GM21423 (cell line): ENCODE measurements around the gene NARS2.
"Not testable (repeated sequence)": the region's sequence is repeated elsewhere in the genome, so short reads cannot be mapped to it uniquely, and the experiment has no call there.

Experiments
- ATAC-seq: cut with Tn5 transposase; IDR thresholded peaks from one replicate; pipeline ENCODE4 v1.9.1; 2021; ENCODE audit warnings: mild to moderate bottlenecking, moderate library complexity; ENCODE audit not compliant: unreplicated experiment

Gene NARS2

GRCh38 chr11:78577495-78577894 lies 2.8 kb upstream of the NARS2 start:
- no peak for ATAC-seq

DNA sequence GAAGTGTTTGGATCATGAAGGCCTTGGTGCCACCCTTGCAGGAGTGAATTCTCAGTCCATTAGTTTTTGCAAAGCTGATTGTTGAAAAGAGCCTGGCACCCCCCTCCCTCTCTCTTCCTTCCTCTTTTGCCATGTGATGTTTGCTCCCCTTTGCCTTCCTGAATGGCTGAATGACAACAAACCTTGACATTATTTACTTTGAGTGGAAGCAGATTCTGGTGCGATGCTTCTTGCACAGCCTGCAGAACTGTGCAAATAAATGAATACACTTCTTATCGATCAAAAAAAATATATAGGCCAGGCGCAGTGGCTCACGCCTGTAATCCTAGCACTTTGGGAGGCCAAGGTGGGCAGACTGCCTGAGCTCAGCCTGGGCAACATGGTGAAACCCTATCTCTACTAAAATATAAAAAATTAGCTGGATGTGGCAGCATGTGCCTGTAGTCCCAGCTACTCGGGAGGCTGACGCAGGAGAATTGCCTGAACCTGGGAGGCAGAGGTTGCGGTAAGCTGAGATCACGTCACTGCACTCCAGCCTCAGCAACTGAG lies 2.0 kb upstream of the NARS2 start:
- ATAC-seq = no peak

GRCh38 chr11:78575478-78575877 lies 814 bp upstream of the NARS2 start:
- no peak for ATAC-seq

DNA sequence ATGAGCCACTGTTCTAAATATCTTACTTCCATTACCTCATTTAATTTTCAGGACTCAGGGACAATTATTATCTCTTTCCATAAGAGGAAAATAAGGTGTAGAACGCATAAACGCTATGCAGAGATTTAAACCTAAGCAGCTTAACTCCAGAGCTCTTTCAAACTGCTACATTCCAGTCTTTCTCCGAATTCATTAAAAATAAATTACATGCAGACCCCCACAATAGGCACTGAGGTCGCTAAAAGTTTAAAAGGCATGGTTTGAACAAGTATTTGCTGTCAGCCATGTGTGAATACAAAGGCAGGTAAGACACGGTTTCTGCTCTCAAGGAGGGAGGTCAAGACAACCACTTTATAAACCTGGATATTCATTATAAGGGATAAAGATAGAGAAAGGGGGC lies 983 bp downstream of the NARS2 start:
- ATAC-seq = no peak

DNA sequence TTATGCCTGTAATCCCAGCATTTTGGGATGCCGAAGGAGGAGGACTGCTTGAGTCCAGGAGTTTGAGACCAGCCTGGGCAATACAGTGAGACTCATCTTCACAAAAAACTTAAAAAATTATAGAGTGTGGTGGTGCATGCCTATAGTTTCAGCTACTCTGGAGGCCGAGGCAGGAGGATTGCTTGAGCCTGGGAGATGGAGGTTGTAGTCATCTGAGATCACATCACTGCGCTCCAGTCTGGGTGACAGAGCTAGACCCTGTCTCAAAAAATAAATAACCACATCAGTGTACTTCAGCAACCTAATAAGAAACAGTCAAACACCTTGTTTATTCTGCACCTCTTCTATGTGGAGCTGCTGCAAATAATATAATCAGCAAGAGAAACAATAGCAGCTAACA lies 1.4 kb downstream of the NARS2 start:
- ATAC-seq = no peak

- ATAC-seq = no peak
These were observed 2.3 kb downstream of the NARS2 start for GRCh38 chr11:78572394-78572793.

GRCh38 chr11:78570031-78570430 lies 4.6 kb downstream of the NARS2 start:
- ATAC-seq = no peak

DNA sequence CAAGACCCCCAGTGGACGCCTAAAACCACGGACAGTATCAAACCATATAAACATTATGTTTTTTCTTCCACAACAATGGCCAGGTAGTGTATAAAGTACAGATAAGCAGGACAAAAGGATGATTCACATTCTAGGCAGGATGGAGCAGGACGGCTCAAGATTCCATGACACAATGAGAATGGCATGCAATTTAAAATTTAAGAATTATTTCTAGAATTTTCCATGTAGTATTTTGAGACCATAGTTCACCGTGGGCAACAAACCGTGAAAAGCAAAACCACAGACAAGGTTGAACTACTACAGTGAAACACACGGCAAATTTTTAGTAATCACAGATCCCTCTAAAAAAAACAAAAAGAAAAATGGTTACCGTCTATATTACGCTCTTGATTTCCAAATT lies 7.5 kb downstream of the NARS2 start:
- ATAC-seq = no peak

DNA sequence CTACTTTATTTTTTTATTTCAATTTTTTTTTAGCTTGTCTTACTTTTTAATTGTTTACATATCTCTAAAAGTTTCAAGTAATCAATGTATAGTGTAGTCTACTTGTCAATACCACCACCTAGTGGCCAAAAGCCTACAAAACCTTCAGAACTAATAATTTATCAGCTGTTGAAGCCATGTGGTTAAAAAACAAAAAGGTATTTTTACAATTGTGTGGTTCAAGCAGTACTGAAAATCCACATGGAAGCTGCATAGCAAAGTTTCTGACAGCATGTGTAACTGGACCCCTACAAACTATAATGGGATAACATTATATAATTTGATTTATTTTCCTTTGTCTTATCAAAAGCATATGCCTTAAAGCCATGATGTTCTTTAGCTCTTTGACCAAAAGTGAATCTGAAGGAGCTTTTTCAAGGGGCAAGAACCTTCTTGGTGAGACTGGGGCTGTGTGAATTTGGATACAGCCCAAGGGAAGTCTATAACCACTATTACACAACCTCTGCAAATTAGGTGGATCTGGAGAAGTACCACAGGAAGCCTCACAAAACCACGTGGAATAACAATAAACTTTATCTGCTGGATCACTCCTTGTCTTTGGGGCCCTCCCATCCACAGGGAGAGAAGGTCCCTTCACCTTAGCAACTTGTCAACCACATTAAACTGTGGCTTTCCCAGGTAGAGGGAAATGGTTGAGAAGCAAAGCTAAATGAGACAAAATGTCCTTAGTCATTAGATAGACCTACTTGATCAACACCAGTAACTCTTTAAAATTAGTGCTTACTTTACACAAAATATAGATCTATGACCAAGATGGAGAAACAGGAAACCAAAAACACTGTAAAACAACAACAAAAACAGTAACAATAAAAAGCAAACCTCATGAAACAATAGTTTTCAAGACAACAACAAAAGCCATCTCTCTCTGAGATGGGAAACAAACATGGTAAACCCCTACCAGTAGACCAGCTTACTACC lies 9.9 kb downstream of the NARS2 start:
- ATAC-seq = no peak

GRCh38 chr11:78564037-78564436 lies 10.6 kb downstream of the NARS2 start:
- not testable (repeated sequence) for ATAC-seq

- ATAC-seq = not testable (repeated sequence)
These were observed 11.6 kb downstream of the NARS2 start for GRCh38 chr11:78563090-78563489.

DNA sequence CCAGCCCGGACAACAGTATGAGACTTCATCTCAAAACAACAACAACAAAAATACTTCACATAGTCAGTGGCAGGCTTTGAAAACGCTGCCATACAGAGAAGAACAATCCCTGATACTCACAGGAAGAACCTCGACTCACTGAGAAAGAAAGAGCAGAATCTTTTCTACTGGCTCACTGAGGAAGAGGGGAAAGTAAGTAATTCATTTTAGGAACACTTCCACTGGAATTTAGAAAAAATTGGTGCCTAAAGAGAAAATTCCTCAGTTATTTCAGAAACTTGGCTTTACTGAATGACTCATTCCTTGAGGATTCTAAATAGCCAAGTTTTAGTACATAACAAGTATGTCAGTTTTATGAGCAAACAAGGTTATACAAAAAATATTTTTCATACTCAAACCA lies 12.3 kb downstream of the NARS2 start:
- no peak for ATAC-seq

DNA sequence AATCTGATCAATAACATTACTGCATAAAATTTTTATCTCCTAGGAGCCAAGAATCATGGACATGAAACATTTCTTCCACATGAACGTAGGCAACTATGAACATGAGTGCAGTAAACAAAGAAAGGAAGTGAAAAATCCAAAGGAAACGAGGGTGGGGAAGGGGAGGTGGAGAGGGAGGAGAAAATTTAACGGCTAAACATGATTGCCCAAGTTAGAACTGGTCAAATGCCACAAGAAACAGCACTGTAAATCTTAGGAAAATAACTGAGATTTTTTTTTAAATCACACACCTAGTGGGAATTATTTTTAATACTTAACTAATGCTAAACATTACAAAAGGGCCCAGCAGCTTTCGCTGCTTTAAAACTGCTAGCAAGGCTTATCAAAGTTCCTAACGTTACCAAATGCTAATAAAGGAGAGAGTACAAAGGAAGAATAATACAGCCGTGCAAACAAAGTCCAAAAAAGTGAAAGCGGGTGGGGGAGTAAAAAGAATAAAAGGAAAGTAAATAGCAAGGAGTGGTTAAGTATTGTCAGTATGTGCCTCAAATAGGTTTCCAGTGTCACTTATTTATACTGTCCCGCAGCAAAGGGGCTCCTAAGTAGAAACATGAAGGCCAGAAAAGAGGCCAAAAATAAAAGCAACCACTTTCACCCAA lies 13.7 kb downstream of the NARS2 start:
- no peak for ATAC-seq

DNA sequence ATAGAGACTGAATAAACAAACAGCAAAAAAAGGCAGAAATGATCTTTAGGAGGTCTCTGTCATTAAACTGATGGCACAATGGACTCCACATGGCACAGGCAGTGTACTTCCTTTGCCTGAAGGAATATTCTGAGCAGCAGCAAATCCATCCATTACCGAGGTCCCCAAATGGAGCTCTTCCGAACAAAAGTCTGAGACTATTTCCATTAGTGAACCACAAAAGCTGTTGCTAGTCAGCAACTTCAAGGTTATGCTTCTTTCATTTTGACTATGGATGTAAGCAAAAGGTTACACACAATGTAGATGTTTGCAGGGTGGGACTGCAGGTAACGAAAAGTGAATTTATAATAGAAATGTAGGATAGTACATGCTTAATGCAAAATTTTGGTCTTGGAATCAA lies 14.5 kb downstream of the NARS2 start:
- no peak for ATAC-seq

GRCh38 chr11:78557236-78557635 lies 17.4 kb downstream of the NARS2 start:
- no peak for ATAC-seq

GRCh38 chr11:78555592-78555991 lies 19.1 kb downstream of the NARS2 start:
- ATAC-seq = no peak

DNA sequence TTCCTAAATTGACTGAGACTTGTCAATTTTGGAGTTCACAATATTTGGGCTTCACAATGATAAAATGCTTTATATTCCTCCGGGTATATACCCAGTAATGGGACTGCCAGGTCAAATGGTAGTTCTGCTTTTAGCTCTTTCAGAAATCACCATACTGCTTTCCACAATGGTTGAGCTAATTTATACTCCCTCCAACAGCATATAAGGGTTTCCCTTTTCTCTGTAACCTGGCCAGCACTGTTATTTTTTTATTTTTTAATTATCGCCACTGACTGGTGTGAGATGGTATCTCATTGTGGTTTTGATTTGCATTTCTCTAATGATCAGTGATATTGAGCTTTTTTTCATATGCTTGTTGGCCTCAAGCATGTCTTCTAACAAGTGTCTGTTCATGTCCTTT lies 21.8 kb downstream of the NARS2 start:
- no peak for ATAC-seq

DNA sequence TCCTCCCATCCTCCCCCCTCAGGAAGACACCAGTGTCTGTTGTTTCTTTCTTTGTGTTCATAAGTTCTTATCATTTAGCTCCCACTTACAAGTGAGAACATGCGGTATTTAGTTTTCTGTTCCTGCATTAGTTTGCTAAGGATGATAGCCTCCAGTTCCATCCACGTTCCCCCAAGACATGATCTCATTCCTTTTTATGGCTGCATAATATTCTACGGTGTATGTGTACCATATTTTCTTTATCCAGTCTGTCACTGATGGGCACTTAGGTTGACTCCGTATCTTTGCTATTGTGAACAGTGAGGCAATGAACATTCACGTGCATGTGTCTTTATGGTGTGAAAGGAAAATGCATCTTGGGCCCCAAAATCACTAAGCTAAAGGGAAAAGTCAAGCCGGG lies 22.5 kb downstream of the NARS2 start:
- ATAC-seq = not testable (repeated sequence)

DNA sequence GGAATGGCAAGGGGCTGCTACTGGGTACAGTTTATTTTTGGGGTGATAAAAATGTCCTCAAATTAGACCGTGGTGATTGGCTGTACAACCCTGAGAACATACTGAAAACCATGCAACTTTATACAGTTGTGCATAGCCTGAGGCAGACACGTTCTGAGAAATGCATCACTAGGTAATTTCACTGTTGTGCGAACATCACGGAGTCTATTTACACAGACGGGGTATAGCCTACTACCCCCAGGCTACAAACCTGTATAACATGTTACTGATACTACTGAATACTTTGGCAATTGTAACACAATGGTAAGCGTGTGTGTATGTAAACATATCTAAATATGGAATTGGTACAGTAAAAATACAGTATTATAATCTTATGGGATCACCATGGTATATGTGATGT lies 23.6 kb downstream of the NARS2 start:
- ATAC-seq = no peak

DNA sequence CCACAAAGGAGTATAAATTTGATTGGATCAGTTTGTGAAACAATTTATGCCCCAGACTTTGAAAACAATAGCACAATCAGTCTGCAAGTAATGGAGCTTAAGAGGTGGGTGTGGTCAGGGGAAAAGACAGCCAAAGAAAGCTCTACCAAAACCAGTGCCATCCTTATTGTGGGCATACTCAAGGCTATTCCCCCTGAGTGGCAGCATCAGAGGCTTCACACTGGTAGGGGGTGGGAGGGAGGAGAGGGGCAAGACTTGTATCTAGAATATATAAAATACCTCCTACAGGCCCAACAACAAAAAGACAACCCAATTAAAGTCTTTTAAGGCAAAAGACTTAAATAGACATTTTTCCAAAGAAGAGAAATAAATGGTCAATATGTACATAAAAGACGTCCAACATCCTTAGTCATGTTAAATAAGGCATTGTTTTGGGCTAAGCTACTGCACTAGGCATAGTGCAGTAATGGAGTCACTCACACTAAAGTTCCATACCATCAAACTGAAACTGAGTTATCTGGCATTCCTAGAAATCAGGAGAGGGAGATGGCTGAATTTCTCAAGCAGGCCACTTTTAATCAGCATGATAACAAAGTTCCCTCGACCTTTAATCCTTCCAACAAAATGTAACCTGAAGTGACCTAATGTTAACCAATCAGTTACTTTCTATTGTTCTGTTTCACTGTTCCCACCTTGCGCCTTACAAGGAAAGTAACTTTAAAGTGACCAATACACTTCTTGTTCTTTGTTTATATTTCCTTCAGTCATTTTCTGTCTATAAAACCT lies 24.8 kb downstream of the NARS2 start:
- no peak for ATAC-seq

- ATAC-seq = no peak
These were observed 25.6 kb downstream of the NARS2 start for GRCh38 chr11:78548911-78549590.
